Measurements from ENCODE around the gene CCND3. TPM values are rescaled to one million over a fixed set of nuclear protein-coding genes. Genes with fewer than 3 reads are reported as not detected.
A peak's percentile ranks its signal among the peaks of the same experiment; 100 is the strongest.

Gene CCND3
- total RNA-seq, 4 donors from 2014 or later = 38.1 to 142 (median 46.5) TPM

GRCh38 chr6:41894366-41895299 is 47.0 kb downstream of the CCND3 start:
- Histone ChIP-seq H3K4me1 (peaks cover 0 to 30% (median 12%) of the 10 kb centered on the region in 3 donors), H3K27ac (peak overlapping the region; percentile 82 to 85 (median 83)), H3K27me3 (no peaks in the 10 kb centered on the region), H3K9me3 (no peaks in the 10 kb centered on the region), H3K36me3 (peaks cover 0 to 6% (median 0%) of the 10 kb centered on the region in 3 donors), H3K4me3 (peak overlapping the region; percentile 58 to 86 (median 78))
- no peak for DNase-seq
- WGBS, 2 donors = 2 to 4% methylated on average over 27 to 28 of the region's 56 CpGs
- intact Hi-C loops (cut with DNase I) = no loop called here
- TF ChIP-seq CTCF (IDR thresholded peaks at IDR 0.05) = no peak
- TF ChIP-seq POLR2A (IDR thresholded peaks at IDR 0.05) = no peak

GRCh38 chr6:41892921-41893564 is 48.6 kb downstream of the CCND3 start:
- intact Hi-C loops (cut with DNase I) = no loop called here
- DNase-seq = no peak
- peaks cover 0 to 4% (median 0%) of the 10 kb centered on the region in 3 donors for H3K36me3 ChIP-seq
- TF ChIP-seq CTCF (IDR thresholded peaks at IDR 0.05) (no peak), POLR2A (IDR thresholded peaks at IDR 0.05) (no peak)
- H3K4me1 ChIP-seq = peaks cover 0 to 30% (median 12%) of the 10 kb centered on the region in 3 donors
- no peaks in the 10 kb centered on the region for H3K9me3 ChIP-seq
- H3K4me3 ChIP-seq = no peak overlapping the region
- H3K27me3 ChIP-seq = no peaks in the 10 kb centered on the region
- WGBS, 2 donors = 78 to 84% methylated on average over 4 of the region's 4 CpGs
- H3K27ac ChIP-seq = no peak overlapping the region

- TF ChIP-seq CTCF (IDR thresholded peaks at IDR 0.05) (no peak), POLR2A (IDR thresholded peaks at IDR 0.05) (no peak)
- peaks cover 0 to 4% (median 0%) of the 10 kb centered on the region in 3 donors for H3K36me3 ChIP-seq
- H3K27ac ChIP-seq = no peak overlapping the region
- 49 to 66% methylated on average over 4 of the region's 4 CpGs for WGBS, 2 donors
- H3K27me3 ChIP-seq = no peaks in the 10 kb centered on the region
- no peaks in the 10 kb centered on the region for H3K9me3 ChIP-seq
- intact Hi-C loops (cut with DNase I) = no loop called here
- peaks cover 0 to 7% (median 0%) of the 10 kb centered on the region in 3 donors for H3K4me1 ChIP-seq
- no peak overlapping the region for H3K4me3 ChIP-seq
- DNase-seq = no peak
Observed at GRCh38 chr6:41887331-41887751, 54.3 kb downstream of the CCND3 start.

GRCh38 chr6:41885930-41886329 is 55.7 kb downstream of the CCND3 start:
- no peak for DNase-seq
- Histone ChIP-seq H3K36me3 (peaks cover 0 to 4% (median 0%) of the 10 kb centered on the region in 3 donors), H3K27me3 (no peaks in the 10 kb centered on the region), H3K4me3 (no peak overlapping the region), H3K9me3 (no peaks in the 10 kb centered on the region), H3K27ac (no peak overlapping the region), H3K4me1 (peaks cover 0 to 7% (median 0%) of the 10 kb centered on the region in 3 donors)
- no peak for TF ChIP-seq POLR2A (IDR thresholded peaks at IDR 0.05)
- TF ChIP-seq CTCF (IDR thresholded peaks at IDR 0.05) = no peak
- intact Hi-C loops (cut with DNase I) = no loop called here
- 83 to 86% methylated on average over 1 of the region's 1 CpG for WGBS, 2 donors

- intact Hi-C loops (cut with DNase I) = no loop called here
- no peaks in the 10 kb centered on the region for H3K36me3 ChIP-seq
- no peaks in the 10 kb centered on the region for H3K9me3 ChIP-seq
- H3K27me3 ChIP-seq = no peaks in the 10 kb centered on the region
- no peak overlapping the region for H3K4me3 ChIP-seq
- H3K4me1 ChIP-seq = peaks cover 0 to 7% (median 0%) of the 10 kb centered on the region in 3 donors
- DNase-seq = no peak
- 79 to 89% methylated on average over 5 of the region's 5 CpGs for WGBS, 2 donors
- TF ChIP-seq POLR2A (IDR thresholded peaks at IDR 0.05) (no peak), CTCF (IDR thresholded peaks at IDR 0.05) (no peak)
- no peak overlapping the region for H3K27ac ChIP-seq
Observed at GRCh38 chr6:41884957-41885356, 56.7 kb downstream of the CCND3 start.

Data from esophagus squamous epithelium (tissue), 5 donors.